ACHN (cell line): ENCODE data around the gene PLB1.

Source experiments
- DNase-seq: peaks from one replicate; pipeline ENCODE4 v3.0.0-alpha.2; 2015
- in situ Hi-C: cut with HindIII; loops from 2 replicates; pipeline ENCODE4 v1.10.0; 2017; ENCODE audit warnings: low sequenced_read_pairs, low pct_ligation_motif_present, low pct_unique_long_range_greater_than_20kb

Gene PLB1

GRCh38 chr2:28627722-28628480 lies 132.0 kb downstream of the PLB1 start:
- no peak for DNase-seq
- in situ Hi-C loops: no loop called here

DNA sequence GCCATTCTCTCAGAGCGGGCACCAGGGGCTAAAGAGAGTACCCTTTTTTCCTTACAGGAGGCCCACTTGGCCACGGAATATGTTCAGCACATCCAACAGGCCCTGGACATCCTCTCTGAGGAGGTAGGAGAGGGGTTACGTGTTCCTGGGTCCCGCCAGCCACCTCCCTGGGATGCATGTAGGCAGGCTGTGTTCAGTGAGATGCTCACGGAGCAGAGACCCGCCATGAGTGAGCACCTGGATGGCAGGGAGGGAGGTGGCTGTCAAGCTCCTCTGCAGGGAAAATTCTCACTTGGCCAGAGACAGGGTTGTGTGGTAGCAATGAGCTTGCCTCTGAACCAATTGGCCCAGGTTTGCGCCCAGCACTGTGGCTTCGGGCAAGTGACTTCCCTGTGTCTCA lies 132.6 kb downstream of the PLB1 start:
- DNase-seq: no peak
- in situ Hi-C loops: no loop called here

DNA sequence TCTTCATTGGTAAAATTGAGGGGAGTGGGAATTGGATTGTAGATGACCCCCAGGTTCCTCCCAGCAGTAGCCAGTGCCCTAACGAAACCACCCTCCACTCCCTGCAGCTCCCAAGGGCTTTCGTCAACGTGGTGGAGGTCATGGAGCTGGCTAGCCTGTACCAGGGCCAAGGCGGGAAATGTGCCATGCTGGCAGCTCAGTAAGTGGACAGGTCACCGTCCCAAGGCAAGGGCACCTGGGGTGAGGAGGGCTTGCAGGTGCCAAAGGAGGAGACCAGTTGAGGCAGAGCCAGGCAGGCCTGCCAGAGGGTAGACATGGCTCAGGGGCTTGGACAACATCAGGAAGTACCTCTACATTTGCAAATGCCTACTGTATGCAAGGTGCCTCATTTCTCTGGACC lies 133.1 kb downstream of the PLB1 start:
- in situ Hi-C loops: no loop called here
- no peak for DNase-seq

GRCh38 chr2:28629910-28630309 lies 134.1 kb downstream of the PLB1 start:
- no peak for DNase-seq
- in situ Hi-C loops: no loop called here

GRCh38 chr2:28630341-28630740 lies 134.5 kb downstream of the PLB1 start:
- no peak for DNase-seq

DNA sequence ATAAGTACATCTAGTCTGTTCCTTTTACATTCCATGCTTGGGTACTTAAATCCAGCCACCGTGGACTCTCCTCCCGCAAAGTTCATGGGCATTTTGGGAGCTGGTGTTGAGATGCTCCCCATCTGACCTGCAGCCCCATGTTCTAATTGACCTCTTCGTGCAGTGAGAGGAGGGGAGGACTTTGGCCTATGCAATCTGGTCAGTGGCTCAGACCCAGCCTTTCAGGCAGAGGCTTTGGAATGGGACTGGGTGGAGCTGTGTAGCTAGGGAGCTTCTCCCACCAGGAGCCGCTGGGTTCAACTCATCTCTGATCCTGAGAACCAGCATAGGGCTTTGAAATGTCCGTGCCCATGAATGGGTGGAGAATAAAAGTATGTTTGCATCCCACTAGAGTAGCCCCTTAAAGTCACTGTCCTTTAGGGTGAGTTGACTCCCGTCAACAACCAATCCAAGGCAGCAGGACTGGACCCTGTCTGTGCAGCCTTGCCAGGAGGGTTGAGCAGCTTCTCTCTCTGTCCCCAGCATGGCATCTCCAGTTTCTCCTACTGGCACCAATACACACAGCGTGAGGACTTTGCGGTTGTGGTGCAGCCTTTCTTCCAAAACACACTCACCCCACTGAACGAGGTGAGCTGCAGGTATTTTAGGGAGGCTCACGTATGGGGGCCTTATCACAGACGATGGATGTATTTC lies 135.8 kb downstream of the PLB1 start:
- in situ Hi-C loops: no loop called here

More at GRCh38 chr2:28630341-28630740, 134.5 kb downstream of the PLB1 start:
- in situ Hi-C loops: no loop called here

DNA sequence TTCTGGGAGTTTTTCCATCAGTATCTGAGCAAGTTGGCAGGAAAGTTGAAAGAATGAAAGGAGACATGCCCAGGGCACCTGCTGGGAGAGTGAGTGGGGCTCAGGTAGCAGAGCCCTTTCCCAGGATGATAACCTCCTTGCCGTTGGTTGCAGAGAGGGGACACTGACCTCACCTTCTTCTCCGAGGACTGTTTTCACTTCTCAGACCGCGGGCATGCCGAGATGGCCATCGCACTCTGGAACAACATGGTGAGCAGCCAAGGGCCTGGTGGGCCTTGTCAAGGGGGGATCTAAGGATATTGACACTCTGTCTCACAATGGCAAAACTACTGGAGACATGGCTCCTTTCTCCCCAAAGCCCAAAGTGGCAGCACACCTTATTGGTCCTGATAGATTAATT lies 136.9 kb downstream of the PLB1 start:
- no peak for DNase-seq
- in situ Hi-C loops: no loop called here

More for the DNA sequence above, 135.8 kb downstream of the PLB1 start:
- no peak for DNase-seq

DNA sequence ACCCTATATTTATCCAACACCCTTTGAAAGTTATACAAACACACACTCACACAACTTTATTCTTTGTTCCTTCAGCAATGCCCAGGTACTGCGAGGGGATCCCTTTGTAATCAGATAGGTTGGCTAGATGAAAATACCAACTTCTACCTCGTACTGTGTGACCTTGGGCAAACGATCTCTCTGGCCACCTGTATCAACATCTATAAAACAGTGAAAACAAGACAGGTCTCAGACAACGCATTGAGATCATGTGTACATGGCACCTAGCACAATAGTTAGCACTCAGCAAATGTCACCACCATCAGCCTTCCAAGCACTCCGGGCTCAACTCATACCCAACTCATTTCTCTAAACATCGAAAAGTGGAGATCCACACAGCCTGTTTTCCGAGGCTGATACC lies 137.3 kb downstream of the PLB1 start:
- no peak for DNase-seq
- in situ Hi-C loops: no loop called here

DNA sequence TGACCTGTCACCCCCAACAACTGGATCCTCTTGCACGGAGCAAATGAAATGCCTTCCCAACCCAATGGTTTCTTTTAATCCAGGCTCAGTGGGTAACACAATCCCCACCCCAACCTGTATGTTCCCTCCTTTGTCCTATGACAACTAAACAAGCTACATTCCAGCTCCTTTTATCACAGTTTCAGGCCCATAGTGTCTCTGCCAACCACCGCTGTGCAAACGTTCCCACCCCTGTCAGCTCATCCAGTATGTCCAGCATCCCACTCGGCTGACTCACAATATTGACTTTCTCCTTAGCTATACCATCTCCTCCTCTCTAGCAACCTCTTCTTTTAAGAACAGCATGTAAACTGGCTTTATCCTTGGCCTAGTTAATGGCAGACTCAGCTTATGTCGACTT lies 137.9 kb downstream of the PLB1 start:
- no peak for DNase-seq
- in situ Hi-C loops: no loop called here

GRCh38 chr2:28635191-28635611 lies 139.3 kb downstream of the PLB1 start:
- no peak for DNase-seq
- in situ Hi-C loops: no loop called here

DNA sequence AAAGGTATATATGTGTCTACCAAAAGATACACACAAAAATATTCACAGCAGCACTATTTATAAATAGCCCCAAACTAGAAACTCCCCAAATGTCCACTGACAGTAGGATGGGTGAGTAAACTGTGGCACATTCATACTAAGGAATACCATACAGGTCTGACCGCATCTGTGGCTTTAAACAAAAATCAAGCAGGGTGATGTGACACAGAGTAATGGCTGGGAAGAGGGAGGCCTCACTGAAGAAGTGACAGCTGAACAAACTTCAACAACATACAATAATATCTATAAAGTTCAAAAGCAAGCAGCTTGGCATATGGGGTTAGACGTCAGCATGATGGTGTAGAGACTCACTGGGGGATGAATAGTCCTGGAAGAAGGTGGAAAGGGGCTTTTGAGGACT lies 140.6 kb downstream of the PLB1 start:
- no peak for DNase-seq
- in situ Hi-C loops: no loop called here

DNA sequence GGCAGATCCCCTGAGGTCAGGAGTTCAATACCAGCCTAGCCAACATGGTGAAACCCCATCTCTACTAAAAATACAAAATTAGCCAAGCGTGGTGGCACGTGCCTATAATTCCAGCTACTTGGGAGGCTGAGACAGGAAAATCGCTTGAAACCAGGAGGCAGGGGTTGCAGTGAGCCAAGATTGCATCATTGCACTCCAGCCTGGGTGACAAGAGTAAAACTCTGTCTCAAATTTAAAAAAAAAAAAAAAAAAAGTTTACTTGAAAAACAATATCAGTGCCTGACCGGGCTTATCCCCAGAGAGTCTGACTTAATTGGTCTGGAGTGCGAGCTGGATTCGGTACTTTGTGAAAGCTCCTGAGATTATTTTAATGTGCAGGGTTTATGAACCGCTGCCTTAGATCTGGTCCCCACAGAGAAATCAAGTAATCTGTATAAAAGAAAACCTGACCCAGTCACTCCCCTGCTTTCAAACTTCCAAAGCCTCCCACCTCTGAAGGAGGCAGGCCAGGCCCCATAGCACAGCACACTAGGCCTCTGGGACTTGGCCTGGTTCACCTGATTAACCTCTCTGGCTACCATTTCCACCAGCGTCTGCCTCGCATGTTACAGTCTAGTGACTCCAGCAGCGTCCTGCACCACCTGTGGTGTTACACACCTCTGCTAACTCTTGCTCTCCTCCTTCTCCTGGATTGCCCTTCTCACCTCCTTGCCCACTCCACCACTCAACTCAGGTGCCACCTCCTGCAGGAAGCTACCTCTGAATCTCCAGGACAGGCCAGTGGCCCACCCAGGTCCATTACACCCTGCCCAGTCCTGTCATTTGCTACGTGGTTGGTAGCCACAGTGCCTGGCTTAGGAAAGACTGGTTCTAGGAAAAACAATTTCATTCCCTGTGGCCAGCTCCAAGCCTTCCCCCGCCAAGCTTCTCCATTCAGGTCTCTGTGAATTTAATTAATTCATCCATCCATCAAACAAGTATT lies 141.5 kb downstream of the PLB1 start:
- in situ Hi-C loops: no loop called here
- no peak for DNase-seq

DNA sequence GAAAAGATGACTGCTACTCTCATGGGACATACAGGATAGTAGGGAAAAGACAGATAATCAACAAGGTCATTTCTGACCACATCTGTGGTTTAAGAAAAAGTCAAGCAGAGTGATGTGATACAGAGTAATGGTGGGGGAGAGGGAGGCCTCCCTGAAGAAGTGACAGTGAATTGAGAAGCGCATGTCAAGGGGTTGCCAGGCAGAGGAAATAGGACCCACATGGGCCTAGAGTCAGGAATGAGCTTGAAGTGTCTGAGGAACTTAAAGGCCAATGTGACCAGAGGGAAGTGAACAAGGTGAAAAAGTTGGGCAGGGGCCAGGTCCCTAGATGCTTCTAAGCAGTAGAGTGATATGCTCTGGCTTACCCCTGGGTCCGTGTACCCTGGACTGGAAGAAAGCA lies 142.2 kb downstream of the PLB1 start:
- DNase-seq: no peak
- in situ Hi-C loops: no loop called here

- in situ Hi-C loops: no loop called here
- no peak for DNase-seq
Observed at GRCh38 chr2:28639092-28639691, 143.3 kb downstream of the PLB1 start.

GRCh38 chr2:28639836-28640235 lies 144.0 kb downstream of the PLB1 start:
- DNase-seq: no peak
- in situ Hi-C loops: no loop called here

- DNase-seq: no peak
- in situ Hi-C loops: no loop called here
Observed at GRCh38 chr2:28640260-28640907, 144.5 kb downstream of the PLB1 start.

GRCh38 chr2:28640908-28641300 lies 145.0 kb downstream of the PLB1 start:
- in situ Hi-C loops: no loop called here
- DNase-seq: no peak

GRCh38 chr2:28642796-28643195 lies 146.9 kb downstream of the PLB1 start:
- in situ Hi-C loops: no loop called here
- no peak for DNase-seq
